Psoas muscle (tissue), 8 donors: Measurements from ENCODE around the gene FAM81B. TPM values are rescaled to one million over a fixed set of nuclear protein-coding genes. Genes with fewer than 3 reads are reported as not detected.
"Not testable (repeated sequence)": the region's sequence is repeated elsewhere in the genome, so short reads cannot be mapped to it uniquely, and the experiment has no call there.

ENCODE experiments used
- ATAC-seq, 4 donors: fragments of 200-7000 bp; cut with Tn5 transposase; one replicate each; pipeline ENCODE4 v1.9.1; 2020; ENCODE audit warnings: moderate library complexity in 3 of 4, mild to moderate bottlenecking in 2 of 4
- DNase-seq, 2 donors: peaks; one replicate each; pipeline ENCODE4 v3.0.0-alpha.2; 2020
- H3K27ac ChIP-seq: fragments of 200-600 bp; one replicate; pipeline ENCODE4 v1.8.0; 2022
- H3K27me3 ChIP-seq, 3 donors: fragments of 200-600 bp in 1 of 3; one replicate each; pipeline versions ENCODE4 v1.6.1 to v1.8.0; 2013 to 2022; ENCODE audit warnings: low read length in 2 of 3, mild to moderate bottlenecking in 2 of 3, moderate library complexity in 1 of 3; ENCODE audit not compliant: insufficient read depth in 3 of 3
- H3K36me3 ChIP-seq, 2 donors: fragments of 200-600 bp in 1 of 2; one replicate each; pipeline versions ENCODE4 v1.6.1 to v1.8.0; 2013 to 2022; ENCODE audit warnings: low read depth in 1 of 2, mild to moderate bottlenecking in 1 of 2, moderate library complexity in 1 of 2; ENCODE audit not compliant: insufficient read depth in 1 of 2
- H3K4me1 ChIP-seq: fragments of 200-600 bp; one replicate; pipeline ENCODE4 v1.8.0; 2022
- H3K4me3 ChIP-seq: fragments of 200-600 bp; one replicate; pipeline ENCODE4 v1.8.0; 2022; ENCODE audit warnings: mild to moderate bottlenecking
- H3K9me3 ChIP-seq: fragments of 200-600 bp; one replicate; pipeline ENCODE4 v1.8.0; 2022
- WGBS, 3 donors: extraction: QIAGEN DNeasy Blood & Tissue Kit; methylation state at CpG; one replicate each; pipeline versions ENCODE4 v1.1.6 to v1.1.7; 2013; 5-methylcytosine and 5-hydroxymethylcytosine counted together
- intact Hi-C, 2 donors: fragments of 100-400 bp; cut with DNase I; formaldehyde crosslinking; loops; one replicate each; pipeline versions ENCODE4 v1.11.0 to v1.14.2; 2022
- polyA plus RNA-seq, 3 donors: library from polyadenylated mRNA; stranded (reverse); fragments of 200-250 nt; gene quantifications; one replicate each; pipeline ENCODE4 v1.2.3, GENCODE V29; 2013
- total RNA-seq, 4 donors: library from RNA; stranded (reverse); fragmentation: NEBNext Ultra II Directional in 2 of 4; extraction: Animal tissue kit (Norgen Biotek cat#: 25700) in 2 of 4; gene quantifications; one replicate each; pipeline versions ENCODE4 v1.2.1 to v1.2.4, GENCODE V29; 2021 to 2023
- TF ChIP-seq, protein P1 (sequence below): fragments of 200-600 bp; IDR thresholded peaks from one replicate; pipeline ENCODE4 v1.8.0; 2022; ENCODE audit warnings: antibody characterized with exemption
- donor health status: healthy with polysubstance abuse.
- donor health status: DM: no; HTN: no; CAD: no; lungs with moderate emphysema.
- donor health status: Bipolar disorder and iron deficiency.
- donor health status: healthy.
- donor health status: DM: yes; HTN: yes; CAD: no.
- donor health status: DM: no; HTN: no; CAD: no.
- donor health status: DM: no; HTN: no; CAD: no.
- donor health status: DM: yes; HTN: yes; CAD: no.

The FAM81B gene
- total and polyA plus RNA-seq, 7 donors = not detected

DNA sequence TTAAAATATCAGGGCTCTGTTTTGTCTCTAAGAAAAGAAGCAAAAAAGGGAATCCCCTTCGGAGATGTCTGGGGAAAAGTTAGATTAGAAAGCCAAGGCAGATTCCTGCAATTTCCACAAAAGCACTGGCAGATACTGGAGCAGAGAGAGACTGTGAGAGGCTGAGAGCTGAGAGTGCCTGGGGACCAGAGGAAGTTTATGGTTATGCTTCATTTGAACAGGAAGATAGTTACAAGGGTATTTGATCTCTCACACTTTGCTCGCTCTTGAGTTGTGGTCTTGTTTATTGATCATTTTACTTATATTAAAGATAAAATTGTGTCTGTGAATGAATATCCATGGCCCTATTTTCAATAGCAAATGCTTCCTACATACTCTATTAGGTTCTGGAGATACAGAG is 32.8 kb upstream of the FAM81B start:
- Histone ChIP-seq H3K4me1 (no peaks in the 10 kb centered on the region), H3K9me3 (no peaks in the 10 kb centered on the region), H3K36me3 (no peaks in the 10 kb centered on the region), H3K27me3 (no peaks in the 10 kb centered on the region), H3K4me3 (no peak overlapping the region), H3K27ac (no peak overlapping the region)
- intact Hi-C loops = no loop called here
- ATAC-seq (no peak), DNase-seq (no peak)
- WGBS, 3 donors = 34 to 50% (median 44%) methylated on average over 2 of the region's 2 CpGs
- TF ChIP-seq, protein P1, sequence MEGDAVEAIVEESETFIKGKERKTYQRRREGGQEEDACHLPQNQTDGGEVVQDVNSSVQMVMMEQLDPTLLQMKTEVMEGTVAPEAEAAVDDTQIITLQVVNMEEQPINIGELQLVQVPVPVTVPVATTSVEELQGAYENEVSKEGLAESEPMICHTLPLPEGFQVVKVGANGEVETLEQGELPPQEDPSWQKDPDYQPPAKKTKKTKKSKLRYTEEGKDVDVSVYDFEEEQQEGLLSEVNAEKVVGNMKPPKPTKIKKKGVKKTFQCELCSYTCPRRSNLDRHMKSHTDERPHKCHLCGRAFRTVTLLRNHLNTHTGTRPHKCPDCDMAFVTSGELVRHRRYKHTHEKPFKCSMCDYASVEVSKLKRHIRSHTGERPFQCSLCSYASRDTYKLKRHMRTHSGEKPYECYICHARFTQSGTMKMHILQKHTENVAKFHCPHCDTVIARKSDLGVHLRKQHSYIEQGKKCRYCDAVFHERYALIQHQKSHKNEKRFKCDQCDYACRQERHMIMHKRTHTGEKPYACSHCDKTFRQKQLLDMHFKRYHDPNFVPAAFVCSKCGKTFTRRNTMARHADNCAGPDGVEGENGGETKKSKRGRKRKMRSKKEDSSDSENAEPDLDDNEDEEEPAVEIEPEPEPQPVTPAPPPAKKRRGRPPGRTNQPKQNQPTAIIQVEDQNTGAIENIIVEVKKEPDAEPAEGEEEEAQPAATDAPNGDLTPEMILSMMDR = no peak

DNA sequence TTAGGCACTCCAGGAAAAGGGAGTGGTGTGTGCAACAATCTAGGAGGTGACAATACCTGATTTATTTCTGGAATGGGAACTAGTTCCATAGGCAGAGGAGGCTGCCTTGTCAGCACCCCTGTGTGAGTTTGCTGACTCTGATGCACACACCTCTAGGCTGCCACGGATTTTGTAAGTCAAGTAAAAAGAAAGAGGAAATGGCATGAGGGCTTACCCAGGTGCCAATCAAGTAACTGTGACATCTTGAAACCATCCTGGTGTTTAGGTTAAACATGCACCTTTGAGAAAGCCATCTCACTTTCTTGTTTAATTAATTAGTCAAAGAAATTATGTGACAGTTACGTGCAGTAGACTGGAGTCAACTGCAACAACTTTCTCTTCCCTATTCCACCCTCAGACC is 32.3 kb upstream of the FAM81B start:
- TF ChIP-seq, protein P1 = no peak
- WGBS, 3 donors = 32 to 45% (median 41%) methylated on average over 2 of the region's 2 CpGs
- Histone ChIP-seq H3K9me3 (peaks cover 1% of the 10 kb centered on the region), H3K4me1 (no peaks in the 10 kb centered on the region), H3K27me3 (no peaks in the 10 kb centered on the region), H3K36me3 (no peaks in the 10 kb centered on the region), H3K27ac (no peak overlapping the region), H3K4me3 (no peak overlapping the region)
- DNase-seq (no peak), ATAC-seq (no peak)
- intact Hi-C loops = no loop called here

DNA sequence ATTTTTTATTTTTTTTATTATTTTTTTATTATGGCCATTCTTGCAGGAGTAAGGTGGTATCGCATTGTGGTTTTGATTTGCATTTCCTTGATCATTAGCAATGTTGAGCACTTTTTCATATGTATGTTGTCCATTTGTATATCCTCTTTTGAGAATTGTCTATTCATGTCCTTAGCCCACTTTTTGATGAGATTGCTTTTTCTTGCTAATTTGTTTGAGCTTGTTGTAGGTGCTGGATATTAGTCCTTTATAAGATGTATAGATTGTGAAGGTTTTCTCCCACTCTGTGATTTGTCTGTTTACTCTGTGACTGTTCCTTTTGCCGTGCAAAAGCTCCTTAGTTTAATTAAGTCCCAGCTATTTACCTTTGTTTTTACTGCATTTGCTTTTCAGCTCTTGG is 30.5 kb upstream of the FAM81B start:
- H3K4me3 ChIP-seq, ATAC-seq, intact Hi-C loops, H3K4me1 ChIP-seq, H3K9me3 ChIP-seq, DNase-seq, H3K27me3 ChIP-seq, H3K36me3 ChIP-seq, H3K27ac ChIP-seq: not testable (repeated sequence)
- WGBS, 3 donors = 88 to 92% (median 90%) methylated on average over 2 of the region's 2 CpGs

DNA sequence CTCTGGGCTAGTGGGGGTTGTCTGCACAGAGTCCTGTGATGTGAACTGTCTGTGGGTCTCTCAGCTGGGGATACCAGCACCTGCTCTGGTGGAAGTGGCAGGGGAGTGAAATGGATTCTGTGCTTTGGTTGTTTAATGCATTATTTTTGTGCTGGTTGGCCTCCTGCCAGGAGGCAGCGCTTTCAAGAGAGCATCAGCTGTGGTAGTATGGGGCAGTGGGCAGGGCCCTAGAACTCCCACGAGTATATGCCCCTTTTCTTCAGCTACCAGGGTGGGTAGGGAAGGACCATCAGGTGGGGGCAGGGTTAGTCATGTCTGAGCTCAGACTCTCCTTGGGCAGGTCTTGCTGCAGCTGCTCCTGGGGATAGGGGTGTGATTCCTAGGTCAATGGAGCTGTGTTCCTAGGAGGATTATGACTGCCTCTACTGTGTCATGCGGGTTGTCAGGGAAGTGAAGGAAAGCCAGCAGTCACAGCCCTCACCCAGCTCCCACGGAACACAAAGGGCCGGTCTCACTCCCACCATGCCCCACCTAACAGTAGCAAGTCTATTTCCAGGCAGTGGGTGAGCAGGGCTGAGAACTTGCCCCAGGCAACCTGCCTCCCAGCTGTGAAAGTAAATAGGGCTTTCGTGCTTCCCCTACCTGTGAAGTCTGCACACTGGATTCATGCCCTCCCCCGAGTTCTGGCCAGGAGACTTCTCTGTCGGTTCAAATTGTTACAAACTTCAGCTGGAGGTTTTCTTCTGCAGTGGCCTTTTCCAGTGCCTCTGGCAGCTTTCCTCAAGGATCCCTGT is 25.7 kb upstream of the FAM81B start:
- DNase-seq = no peak
- intact Hi-C loops = no loop called here
- Histone ChIP-seq H3K27me3 (no peaks in the 10 kb centered on the region), H3K4me3 (no peak overlapping the region), H3K36me3 (no peaks in the 10 kb centered on the region), H3K27ac (no peak overlapping the region), H3K4me1 (no peaks in the 10 kb centered on the region), H3K9me3 (peaks cover 9% of the 10 kb centered on the region)
- TF ChIP-seq, protein P1 = no peak
- ATAC-seq = no peak
- WGBS, 3 donors = 74 to 83% (median 77%) methylated on average over 8 of the region's 8 CpGs

DNA sequence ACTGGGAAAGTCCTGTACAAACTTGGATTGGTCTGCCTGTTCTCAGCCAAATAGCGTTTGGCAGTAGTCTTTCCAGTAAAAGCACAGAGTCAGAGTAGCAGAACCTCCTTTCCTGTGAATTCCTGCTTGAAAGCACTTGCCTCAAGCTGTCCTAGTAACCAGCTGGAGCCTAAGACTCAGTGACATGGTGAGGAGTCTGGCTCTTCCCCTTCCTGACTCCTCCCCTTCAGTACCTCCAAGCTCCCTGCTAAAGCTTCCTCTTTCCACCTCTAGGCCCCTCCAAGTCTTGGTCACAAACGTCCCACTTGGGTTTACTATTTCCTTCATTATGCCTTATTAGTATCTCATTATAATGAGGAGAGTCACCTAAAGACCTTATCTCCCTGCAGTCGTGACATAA is 21.4 kb upstream of the FAM81B start:
- H3K27me3 ChIP-seq = no peaks in the 10 kb centered on the region
- H3K9me3 ChIP-seq = no peaks in the 10 kb centered on the region
- no peaks in the 10 kb centered on the region for H3K36me3 ChIP-seq
- DNase-seq (no peak), ATAC-seq (no peak)
- no peaks in the 10 kb centered on the region for H3K4me1 ChIP-seq
- WGBS, 3 donors = 41 to 55% (median 50%) methylated on average over 3 of the region's 3 CpGs
- TF ChIP-seq, protein P1 = no peak
- H3K4me3 ChIP-seq = no peak overlapping the region
- intact Hi-C loops = no loop called here
- no peak overlapping the region for H3K27ac ChIP-seq
